Naive thymus-derived CD4-positive, alpha-beta T cell (primary cell): ENCODE measurements around the gene HNRNPAB. TPM values are rescaled to one million over a fixed set of nuclear protein-coding genes. Genes with fewer than 3 reads are reported as not detected.

Experiments used
- ATAC-seq: fragments of 150-1000 bp; cut with Tn5 transposase; 2 replicates; pipeline ENCODE4 v1.10.0; 2021; ENCODE audit warnings: mild to moderate bottlenecking, moderate library complexity
- CTCF ChIA-PET: fragments of 350-600 bp; sonication (Branson Sonifier 250); formaldehyde crosslinking; loops from one replicate; lab custom pipeline; 2021; ENCODE audit warnings: antibody characterized with exemption; lab: Charles Lee
- POLR2A ChIA-PET: fragments of 350-600 bp; sonication (Branson Sonifier 250); formaldehyde crosslinking; loops from one replicate; lab custom pipeline; 2021; ENCODE audit warnings: antibody characterized with exemption, inconsistent platforms; lab: Charles Lee
- DNase-seq, 9 donors: peaks; one replicate each; pipeline versions ENCODE4 v3.0.0 to v3.0.0-alpha.2; 2020 to 2022; ENCODE audit warnings: mixed read lengths in 1 of 9
- H3K27ac ChIP-seq: one replicate; pipeline ENCODE4 v1.7.0; 2013; ENCODE audit warnings: mild to moderate bottlenecking, low read depth, low read length, moderate library complexity
- H3K27me3 ChIP-seq, 2 donors: one replicate each; pipeline ENCODE4 v1.7.0; 2013; ENCODE audit warnings: low read length in 2 of 2, mild to moderate bottlenecking in 2 of 2, moderate library complexity in 2 of 2; ENCODE audit not compliant: control insufficient read depth in 2 of 2, insufficient read depth in 2 of 2
- H3K36me3 ChIP-seq, 3 experiments: 1 replicate in 2 of 3; 2 replicates in 1 of 3; pipeline ENCODE4 v1.7.0; 2013; ENCODE audit warnings: low read length in 3 of 3, mild to moderate bottlenecking in 3 of 3, moderate library complexity in 1 of 3; ENCODE audit not compliant: insufficient read depth in 3 of 3, control insufficient read depth in 2 of 3
- H3K4me1 ChIP-seq, 2 donors: one replicate each; pipeline ENCODE4 v1.7.0; 2013; ENCODE audit warnings: low read length in 2 of 2, mild to moderate bottlenecking in 2 of 2, moderate library complexity in 1 of 2; ENCODE audit not compliant: control insufficient read depth in 2 of 2, insufficient read depth in 2 of 2
- H3K4me3 ChIP-seq: 2 replicates; pipeline ENCODE4 v1.7.0; 2013; ENCODE audit warnings: mild to moderate bottlenecking, low read length
- H3K9me3 ChIP-seq, 3 experiments: 1 replicate in 2 of 3; 2 replicates in 1 of 3; pipeline ENCODE4 v1.7.0; 2013; ENCODE audit warnings: low read length in 3 of 3; ENCODE audit not compliant: control insufficient read depth in 2 of 3
- H3K27ac Mint-ChIP-seq, 9 donors: one replicate each; pipeline ENCODE4 v1.8.0; 2020 to 2022; ENCODE audit warnings: mixed read lengths in 9 of 9, mild to moderate bottlenecking in 8 of 9, moderate library complexity in 5 of 9, inconsistent platforms in 2 of 9
- H3K27me3 Mint-ChIP-seq, 5 donors: one replicate each; pipeline ENCODE4 v1.8.0; 2021 to 2022; ENCODE audit warnings: mixed read lengths in 5 of 5, mild to moderate bottlenecking in 1 of 5
- H3K36me3 Mint-ChIP-seq, 5 donors: one replicate each; pipeline ENCODE4 v1.8.0; 2020 to 2022; ENCODE audit warnings: mixed read lengths in 5 of 5, mild to moderate bottlenecking in 3 of 5, inconsistent platforms in 1 of 5
- H3K4me1 Mint-ChIP-seq, 7 donors: one replicate each; pipeline ENCODE4 v1.8.0; 2020 to 2022; ENCODE audit warnings: mixed read lengths in 7 of 7, mild to moderate bottlenecking in 3 of 7, inconsistent platforms in 1 of 7
- H3K4me3 Mint-ChIP-seq, 10 donors: one replicate each; pipeline ENCODE4 v1.8.0; 2020 to 2022; ENCODE audit warnings: mild to moderate bottlenecking in 10 of 10, mixed read lengths in 10 of 10, moderate library complexity in 6 of 10, inconsistent platforms in 2 of 10
- H3K9me3 Mint-ChIP-seq, 11 donors: one replicate each; pipeline ENCODE4 v1.8.0; 2020 to 2022; ENCODE audit warnings: mixed read lengths in 11 of 11, mild to moderate bottlenecking in 4 of 11, inconsistent platforms in 1 of 11, moderate library complexity in 1 of 11
- intact Hi-C, 2 donors: fragments of 100-400 bp; cut with micrococcal nuclease; formaldehyde crosslinking; loops; one replicate each; pipeline ENCODE4 v1.15.1; 2023
- polyA plus RNA-seq, 2 donors: library from polyadenylated mRNA; unstranded; fragments of 300-500 nt; fragmentation: Illumina TruSeq; gene quantifications; one replicate each; pipeline ENCODE4 v1.2.3, GENCODE V29; 2021
- total RNA-seq, 6 experiments: library from RNA in 5 of 6; stranded (reverse) in 5 of 6; gene quantifications; 1 replicate in 5 of 6; 2 replicates in 1 of 6; pipeline ENCODE4 v1.2.3 and lab custom pipeline; 2021 to 2026

HNRNPAB gene
- total and polyA plus RNA-seq, 7 experiments from 2014 or later: 40.6 to 197 (median 76.5) TPM

DNA sequence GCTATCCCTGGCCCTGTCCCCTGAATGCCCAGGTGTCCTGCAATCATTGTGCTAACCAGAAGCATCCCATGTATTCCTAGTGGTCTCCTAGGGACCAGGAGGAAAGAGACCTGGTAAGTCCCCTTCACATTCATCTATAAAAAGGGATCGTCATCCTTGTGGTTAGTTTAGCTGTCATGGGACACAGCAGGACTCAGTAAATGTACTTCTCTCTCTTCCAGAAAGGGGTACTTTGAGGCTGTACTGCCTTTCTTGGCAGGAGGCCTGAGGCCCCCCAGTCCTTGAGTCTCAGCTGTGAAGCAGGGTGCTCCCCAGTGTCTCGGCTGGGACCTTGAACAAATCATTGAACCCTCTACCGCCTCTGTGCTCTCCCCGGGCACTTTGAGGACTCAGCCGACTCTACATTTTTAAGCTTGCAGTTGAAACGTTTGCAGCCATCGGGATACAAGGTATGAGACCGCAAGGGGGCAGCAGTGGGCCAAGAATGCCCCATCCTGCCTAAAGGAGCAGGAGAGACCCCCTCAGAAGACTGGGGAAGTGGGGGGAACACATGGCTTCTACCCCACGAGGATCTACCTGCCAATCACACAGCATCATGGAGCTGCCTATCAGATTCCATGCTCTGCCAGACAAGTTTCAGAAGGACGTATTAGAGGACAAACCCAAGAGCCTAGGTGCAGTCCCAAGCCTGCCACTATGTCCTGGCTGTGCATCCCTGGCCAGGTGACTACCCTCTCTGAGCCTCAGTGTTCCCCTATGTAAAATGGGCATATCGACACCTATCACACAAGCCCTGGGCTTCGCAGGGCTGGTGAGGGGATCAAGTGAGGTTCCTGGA, 30.6 kb downstream of the HNRNPAB start:
- CTCF ChIA-PET: interaction anchor here (0.6 to 1.2 kb wide), 4 partner anchors 14 to 32 kb away, joined by 3 to 4 read pairs (median 3); no protein-coding TSS in a partner anchor

DNA sequence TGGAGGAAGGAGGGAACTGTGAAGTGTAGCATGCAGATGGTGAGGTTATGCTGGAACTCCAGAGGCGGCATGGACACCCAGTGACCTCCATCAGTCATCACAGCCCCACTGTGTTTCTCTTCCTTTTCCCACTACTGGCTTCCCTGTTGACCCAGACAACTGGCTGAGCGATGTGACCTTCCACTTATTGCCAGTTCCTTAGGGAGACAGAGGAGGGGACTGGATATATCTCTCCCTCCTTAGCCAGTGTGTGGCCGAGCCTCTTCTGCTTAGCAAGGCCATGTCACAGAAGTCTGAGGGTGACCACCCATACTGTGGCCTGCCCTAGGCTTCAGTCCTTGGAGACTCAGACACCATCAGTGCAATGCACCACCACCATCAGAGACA, 31.2 kb downstream of the HNRNPAB start:
- peaks cover 45 to 60% of the 10 kb centered on the region in 2 donors for H3K4me1 ChIP-seq
- intact Hi-C loops: loop anchor here (2.0 to 10.0 kb wide), 3 partner anchors 355 to 1319 kb away; partner anchors contain the start of genes COL23A1 (in 1 of the 2), RUFY1 (in 1 of the 2) and ZNF879 (in 1 of the 2)
- Mint-ChIP-seq H3K4me1 (peaks cover 16 to 73% (median 57%) of the 10 kb centered on the region in 7 donors), H3K36me3 (peaks cover 0 to 13% (median 4%) of the 10 kb centered on the region in 5 donors), H3K9me3 (no peaks in the 10 kb centered on the region), H3K27me3 (no peaks in the 10 kb centered on the region), H3K27ac (peak overlapping the region in 4 of 9 donors; percentile 29 to 86 (median 60)), H3K4me3 (peak overlapping the region in 2 of 10 donors; percentile 27 to 38)
- no peaks in the 10 kb centered on the region for H3K27me3 ChIP-seq
- POLR2A ChIA-PET: interaction anchor here (0.7 kb wide), 1 partner anchor 12 kb away, joined by 3 read pairs; no protein-coding TSS in a partner anchor
- no peak overlapping the region for H3K4me3 ChIP-seq
- H3K27ac ChIP-seq: no peak overlapping the region
- DNase-seq (no peak), ATAC-seq (no peak)
- H3K36me3 ChIP-seq: peaks cover 0 to 11% (median 7%) of the 10 kb centered on the region in 3 experiments
- H3K9me3 ChIP-seq: no peaks in the 10 kb centered on the region
- CTCF ChIA-PET: interaction anchor here (0.6 to 1.2 kb wide), 4 partner anchors 12 to 33 kb away, joined by 3 to 6 read pairs (median 4); no protein-coding TSS in a partner anchor

More for the DNA sequence above, 30.6 kb downstream of the HNRNPAB start:
- Histone ChIP-seq H3K36me3 (peaks cover 0 to 16% (median 7%) of the 10 kb centered on the region in 3 experiments), H3K4me1 (peaks cover 47 to 60% of the 10 kb centered on the region in 2 donors), H3K27me3 (no peaks in the 10 kb centered on the region), H3K27ac (no peak overlapping the region), H3K4me3 (no peak overlapping the region), H3K9me3 (no peaks in the 10 kb centered on the region)
- peaks cover 16 to 76% (median 57%) of the 10 kb centered on the region in 7 donors for H3K4me1 Mint-ChIP-seq
- peaks cover 0 to 17% (median 6%) of the 10 kb centered on the region in 5 donors for H3K36me3 Mint-ChIP-seq
- H3K9me3 Mint-ChIP-seq: no peaks in the 10 kb centered on the region
- intact Hi-C loops: loop anchor here (2.0 to 10.0 kb wide), 3 partner anchors 356 to 1320 kb away; partner anchors contain the start of genes COL23A1 (in 1 of the 2), RUFY1 (in 1 of the 2) and ZNF879 (in 1 of the 2)
- POLR2A ChIA-PET: interaction anchor here (0.7 to 1.2 kb wide), 2 partner anchors 13 to 31 kb away, joined by 3 to 5 read pairs; partner anchors contain the start of gene HNRNPAB
- DNase-seq (peak; percentile 45 to 74 (median 70)), ATAC-seq (peak; percentile 42)
- no peaks in the 10 kb centered on the region for H3K27me3 Mint-ChIP-seq
- peak overlapping the region in 8 of 10 donors; percentile 0 to 63 (median 30) for H3K4me3 Mint-ChIP-seq
- peak overlapping the region; percentile 31 to 86 (median 75) for H3K27ac Mint-ChIP-seq

DNA sequence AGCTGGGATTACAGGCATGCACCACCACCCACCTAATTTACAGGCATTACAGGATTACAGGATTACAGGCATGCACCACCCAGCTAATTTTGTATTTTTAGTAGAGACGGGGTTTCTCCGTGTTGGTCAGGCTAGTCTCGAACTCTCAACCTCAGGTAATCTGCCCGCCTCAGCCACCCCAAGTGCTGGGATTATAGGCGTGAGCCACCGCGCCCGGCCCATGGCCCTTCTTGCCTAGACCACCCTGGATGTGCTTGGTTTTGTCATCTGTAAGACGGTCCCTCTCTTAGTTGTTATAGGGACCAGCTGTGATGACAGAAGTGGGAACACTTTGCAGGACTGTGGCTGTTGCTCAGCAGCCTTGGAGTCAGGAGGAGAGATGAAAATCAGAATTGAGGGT, 31.8 kb downstream of the HNRNPAB start:
- Histone ChIP-seq H3K4me1 (peaks cover 40 to 60% of the 10 kb centered on the region in 2 donors), H3K27ac (no peak overlapping the region), H3K36me3 (peaks cover 0 to 5% (median 3%) of the 10 kb centered on the region in 3 experiments), H3K4me3 (no peak overlapping the region), H3K9me3 (no peaks in the 10 kb centered on the region), H3K27me3 (no peaks in the 10 kb centered on the region)
- CTCF ChIA-PET: interaction anchor here (1.0 kb wide), 1 partner anchor 12 kb away, joined by 6 read pairs; no protein-coding TSS in a partner anchor
- H3K4me1 Mint-ChIP-seq: peaks cover 19 to 73% (median 57%) of the 10 kb centered on the region in 7 donors
- peak overlapping the region in 2 of 9 donors; percentile 51 to 71 for H3K27ac Mint-ChIP-seq
- intact Hi-C loops: loop anchor here (10.0 kb wide), 2 partner anchors 789 to 1319 kb away; partner anchors contain the start of genes RUFY1 (in 1 of the 2) and ZNF879 (in 1 of the 2)
- no peaks in the 10 kb centered on the region for H3K9me3 Mint-ChIP-seq
- H3K27me3 Mint-ChIP-seq: no peaks in the 10 kb centered on the region
- H3K36me3 Mint-ChIP-seq: peaks cover 0 to 8% (median 0%) of the 10 kb centered on the region in 5 donors
- POLR2A ChIA-PET: interaction anchor here (0.8 kb wide), 1 partner anchor 13 kb away, joined by 4 read pairs; no protein-coding TSS in a partner anchor
- peak overlapping the region in 1 of 10 donors; percentile 34 for H3K4me3 Mint-ChIP-seq
- DNase-seq (no peak), ATAC-seq (no peak)

DNA sequence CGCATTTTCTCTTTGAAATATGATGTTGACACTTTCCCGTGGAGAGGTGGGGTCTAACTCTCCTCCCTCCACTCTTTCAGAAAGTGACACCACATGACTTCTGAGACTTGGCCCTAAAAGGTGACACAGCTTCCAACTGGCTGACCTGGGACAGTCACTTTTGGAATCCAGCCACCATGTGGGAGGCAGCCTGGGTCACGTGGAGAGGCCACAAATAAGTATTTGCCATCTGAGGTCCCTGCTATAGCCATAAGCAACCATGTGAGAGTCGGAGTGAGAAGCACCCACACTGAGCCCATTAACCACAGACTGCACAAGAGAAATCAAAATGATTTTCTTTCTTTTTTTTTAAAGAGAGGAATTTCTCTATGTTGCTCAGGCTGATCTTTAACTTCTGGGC, 32.3 kb downstream of the HNRNPAB start:
- no peak overlapping the region for H3K4me3 ChIP-seq
- H3K27me3 ChIP-seq: no peaks in the 10 kb centered on the region
- Mint-ChIP-seq H3K4me3 (no peak overlapping the region), H3K27ac (peak overlapping the region in 3 of 9 donors; percentile 42 to 71 (median 43)), H3K4me1 (peaks cover 15 to 70% (median 54%) of the 10 kb centered on the region in 7 donors), H3K36me3 (peaks cover 0 to 2% (median 0%) of the 10 kb centered on the region in 5 donors), H3K9me3 (no peaks in the 10 kb centered on the region), H3K27me3 (no peaks in the 10 kb centered on the region)
- H3K4me1 ChIP-seq: peaks cover 35 to 60% of the 10 kb centered on the region in 2 donors
- no peaks in the 10 kb centered on the region for H3K9me3 ChIP-seq
- ChIA-PET POLR2A (interaction anchor here (0.6 to 0.8 kb wide), 2 partner anchors 12 to 1390 kb away, joined by 4 to 7 read pairs; no protein-coding TSS in a partner anchor), CTCF (interaction anchor here (1.0 kb wide), 1 partner anchor 11 kb away, joined by 6 read pairs; no protein-coding TSS in a partner anchor)
- no peak overlapping the region for H3K27ac ChIP-seq
- no peak for DNase-seq
- intact Hi-C loops: loop anchor here (10.0 kb wide), 2 partner anchors 788 to 1318 kb away; partner anchors contain the start of genes RUFY1 (in 1 of the 2) and ZNF879 (in 1 of the 2)
- ATAC-seq: no peak
- peaks cover 0 to 3% (median 0%) of the 10 kb centered on the region in 3 experiments for H3K36me3 ChIP-seq

DNA sequence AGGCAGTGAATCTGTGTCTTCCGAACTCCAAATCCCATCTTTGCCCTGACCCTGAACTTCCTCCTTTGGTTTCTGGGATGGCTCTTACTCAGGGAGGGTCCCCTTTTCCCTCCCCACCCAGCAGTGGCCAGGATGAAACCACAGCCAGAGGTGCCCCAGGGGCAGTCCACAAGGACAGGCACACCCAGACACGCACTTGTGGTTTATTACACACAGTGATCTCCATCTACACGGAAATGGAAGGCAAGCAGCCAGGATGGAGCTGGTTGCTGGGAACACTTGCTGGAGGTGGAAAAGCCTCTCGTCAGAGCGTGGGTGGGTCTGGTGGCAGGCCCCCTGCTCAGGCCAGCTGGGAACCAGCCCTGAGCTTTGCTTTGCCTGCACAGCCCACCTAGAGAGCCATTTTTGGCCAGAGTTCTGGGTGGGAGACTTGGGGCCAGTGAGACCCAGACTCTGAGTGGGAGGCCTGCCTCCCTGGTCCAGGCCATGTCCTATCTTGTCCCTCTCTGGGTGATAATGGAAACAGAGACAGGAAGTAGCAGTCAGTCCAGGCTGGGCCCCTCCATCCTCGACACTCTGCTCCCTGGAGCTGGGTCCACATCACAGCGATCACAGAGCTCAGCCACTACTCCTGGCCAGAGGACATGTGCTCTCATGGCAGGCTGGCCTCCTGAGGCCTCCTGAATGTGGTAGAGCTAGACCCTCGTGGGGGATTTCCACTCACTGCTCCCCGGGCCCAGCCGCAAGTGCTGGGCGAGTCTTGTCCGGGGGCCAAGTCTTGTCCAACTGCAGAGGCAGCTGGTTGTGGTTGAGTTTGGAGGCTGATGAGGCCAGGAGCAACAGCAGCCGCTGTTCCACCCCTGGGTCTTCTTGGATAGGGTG, 33.3 kb downstream of the HNRNPAB start:
- ChIA-PET CTCF (no interaction called here), POLR2A (interaction anchor here (0.6 kb wide), 1 partner anchor 1389 kb away, joined by 7 read pairs; no protein-coding TSS in a partner anchor)
- DNase-seq (no peak), ATAC-seq (no peak)
- Mint-ChIP-seq H3K27me3 (no peaks in the 10 kb centered on the region), H3K4me3 (peak overlapping the region in 5 of 10 donors; percentile 9 to 71 (median 27)), H3K36me3 (no peaks in the 10 kb centered on the region), H3K4me1 (peaks cover 15 to 77% (median 55%) of the 10 kb centered on the region in 7 donors), H3K27ac (peak overlapping the region in 6 of 9 donors; percentile 60 to 91 (median 75)), H3K9me3 (peaks cover 0 to 1% (median 0%) of the 10 kb centered on the region in 11 donors)
- H3K36me3 ChIP-seq: no peaks in the 10 kb centered on the region
- no peak overlapping the region for H3K4me3 ChIP-seq
- no peaks in the 10 kb centered on the region for H3K27me3 ChIP-seq
- H3K4me1 ChIP-seq: peaks cover 34 to 59% of the 10 kb centered on the region in 2 donors
- H3K27ac ChIP-seq: peak overlapping the region; percentile 64
- no peaks in the 10 kb centered on the region for H3K9me3 ChIP-seq
- intact Hi-C loops: loop anchor here (10.0 kb wide), 2 partner anchors 787 to 1317 kb away; partner anchors contain the start of genes RUFY1 (in 1 of the 2) and ZNF879 (in 1 of the 2)
